ENCODE data around the gene PLCH1.

The PLCH1 gene

DNA sequence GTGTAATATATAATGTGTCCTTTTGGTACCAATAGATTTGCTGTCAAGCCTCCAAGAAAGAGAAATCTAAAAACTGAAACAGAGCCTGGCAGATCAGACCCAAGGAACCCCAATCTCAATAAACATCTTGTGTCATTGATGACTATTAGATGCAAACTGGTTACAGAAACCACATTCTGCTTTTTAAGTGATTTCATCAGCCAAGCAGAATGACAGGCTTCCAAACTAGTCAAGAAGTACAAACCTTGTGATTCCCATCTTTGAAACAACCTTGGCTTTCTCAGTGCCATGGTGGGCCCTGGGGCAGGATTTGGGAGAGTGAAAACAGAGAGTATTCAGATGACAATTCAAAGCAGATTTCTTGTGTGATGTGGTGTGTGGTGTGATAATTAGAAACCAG is 405.8 kb downstream of the PLCH1 start:
- DNase-seq (ENCODE audit: low read depth): no peak
- no peak overlapping the region for H3K4me3 ChIP-seq (ENCODE audit: low read length)
- TF ChIP-seq, protein P1, sequence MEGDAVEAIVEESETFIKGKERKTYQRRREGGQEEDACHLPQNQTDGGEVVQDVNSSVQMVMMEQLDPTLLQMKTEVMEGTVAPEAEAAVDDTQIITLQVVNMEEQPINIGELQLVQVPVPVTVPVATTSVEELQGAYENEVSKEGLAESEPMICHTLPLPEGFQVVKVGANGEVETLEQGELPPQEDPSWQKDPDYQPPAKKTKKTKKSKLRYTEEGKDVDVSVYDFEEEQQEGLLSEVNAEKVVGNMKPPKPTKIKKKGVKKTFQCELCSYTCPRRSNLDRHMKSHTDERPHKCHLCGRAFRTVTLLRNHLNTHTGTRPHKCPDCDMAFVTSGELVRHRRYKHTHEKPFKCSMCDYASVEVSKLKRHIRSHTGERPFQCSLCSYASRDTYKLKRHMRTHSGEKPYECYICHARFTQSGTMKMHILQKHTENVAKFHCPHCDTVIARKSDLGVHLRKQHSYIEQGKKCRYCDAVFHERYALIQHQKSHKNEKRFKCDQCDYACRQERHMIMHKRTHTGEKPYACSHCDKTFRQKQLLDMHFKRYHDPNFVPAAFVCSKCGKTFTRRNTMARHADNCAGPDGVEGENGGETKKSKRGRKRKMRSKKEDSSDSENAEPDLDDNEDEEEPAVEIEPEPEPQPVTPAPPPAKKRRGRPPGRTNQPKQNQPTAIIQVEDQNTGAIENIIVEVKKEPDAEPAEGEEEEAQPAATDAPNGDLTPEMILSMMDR (conservative IDR thresholded peaks at IDR 0.05; ENCODE audit: low read depth, low read length): no peak

DNA sequence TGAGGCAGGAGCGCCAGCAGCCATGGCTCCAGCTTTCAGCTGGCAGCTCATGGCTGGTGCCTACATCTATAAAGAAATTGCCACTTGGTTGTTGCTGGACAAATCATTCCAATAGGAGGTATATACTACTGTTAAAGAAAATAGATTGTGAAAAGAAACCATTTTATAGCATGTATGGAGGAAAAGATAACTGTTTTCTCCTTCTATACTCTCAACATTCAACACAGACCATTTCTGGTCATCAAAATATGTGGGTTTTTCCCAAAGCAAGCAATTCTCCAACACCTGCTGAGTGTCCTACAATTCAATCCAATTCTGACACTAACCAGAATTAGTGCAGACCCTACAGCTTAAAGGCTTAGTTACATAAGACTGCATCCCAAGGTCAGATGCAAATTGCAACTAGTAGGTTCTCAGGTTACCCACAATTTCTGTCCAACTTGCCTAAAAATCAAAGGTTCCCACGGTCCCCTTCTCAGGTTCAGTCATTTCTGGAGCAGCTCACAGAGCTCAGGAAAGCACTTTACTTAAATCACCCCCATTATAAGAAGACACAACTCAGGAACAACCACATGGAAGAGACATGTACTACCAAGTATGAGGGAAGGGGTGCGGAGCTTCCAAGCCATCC is 409.0 kb downstream of the PLCH1 start:
- TF ChIP-seq, protein P1 (conservative IDR thresholded peaks at IDR 0.05; ENCODE audit: low read depth, low read length): no peak
- H3K4me3 ChIP-seq (ENCODE audit: low read length): no peak overlapping the region

DNA sequence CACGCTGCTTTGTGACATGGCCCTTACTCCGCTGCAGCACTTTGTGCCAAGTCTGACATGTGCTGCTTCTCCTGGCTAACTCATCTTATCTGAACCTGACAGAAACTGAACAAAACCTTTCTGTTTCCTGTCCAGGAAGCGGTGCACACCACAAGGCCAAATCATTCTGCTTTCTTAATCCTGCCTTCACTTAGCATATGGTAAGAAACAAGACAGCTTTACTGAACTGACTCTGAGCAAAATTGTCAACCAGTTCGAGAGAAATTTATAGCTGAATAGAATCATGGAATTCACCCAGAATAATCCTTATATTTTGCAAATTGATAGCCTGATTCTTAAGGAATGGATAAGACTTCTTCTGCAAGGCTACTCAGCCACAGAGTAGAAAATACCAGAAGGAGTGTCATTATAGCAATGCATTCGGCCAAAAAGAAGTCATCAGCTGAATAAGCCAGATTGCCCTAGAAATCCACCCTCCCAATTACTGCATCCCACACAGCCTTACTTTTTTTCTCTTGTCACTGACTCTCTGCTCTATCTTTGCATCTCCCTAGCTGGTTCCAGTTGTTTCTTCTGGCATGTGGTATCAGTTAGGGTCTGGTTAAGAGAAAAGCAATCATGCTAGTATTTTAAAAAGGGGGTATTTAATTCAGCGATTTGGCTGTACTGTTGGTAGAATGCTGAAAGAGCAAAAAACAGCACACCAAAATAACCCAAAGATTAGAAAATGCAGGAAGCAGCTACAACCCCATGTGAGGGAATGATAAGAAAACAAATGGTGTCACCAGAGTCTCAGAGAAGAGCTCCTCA is 409.8 kb downstream of the PLCH1 start:
- H3K4me3 ChIP-seq (ENCODE audit: low read length): no peak overlapping the region
- TF ChIP-seq, protein P1 (conservative IDR thresholded peaks at IDR 0.05; ENCODE audit: low read depth, low read length): no peak
- no peak for DNase-seq (ENCODE audit: low read depth)

More for the DNA sequence above, 409.0 kb downstream of the PLCH1 start:
- no peak for DNase-seq (ENCODE audit: low read depth)

DNA sequence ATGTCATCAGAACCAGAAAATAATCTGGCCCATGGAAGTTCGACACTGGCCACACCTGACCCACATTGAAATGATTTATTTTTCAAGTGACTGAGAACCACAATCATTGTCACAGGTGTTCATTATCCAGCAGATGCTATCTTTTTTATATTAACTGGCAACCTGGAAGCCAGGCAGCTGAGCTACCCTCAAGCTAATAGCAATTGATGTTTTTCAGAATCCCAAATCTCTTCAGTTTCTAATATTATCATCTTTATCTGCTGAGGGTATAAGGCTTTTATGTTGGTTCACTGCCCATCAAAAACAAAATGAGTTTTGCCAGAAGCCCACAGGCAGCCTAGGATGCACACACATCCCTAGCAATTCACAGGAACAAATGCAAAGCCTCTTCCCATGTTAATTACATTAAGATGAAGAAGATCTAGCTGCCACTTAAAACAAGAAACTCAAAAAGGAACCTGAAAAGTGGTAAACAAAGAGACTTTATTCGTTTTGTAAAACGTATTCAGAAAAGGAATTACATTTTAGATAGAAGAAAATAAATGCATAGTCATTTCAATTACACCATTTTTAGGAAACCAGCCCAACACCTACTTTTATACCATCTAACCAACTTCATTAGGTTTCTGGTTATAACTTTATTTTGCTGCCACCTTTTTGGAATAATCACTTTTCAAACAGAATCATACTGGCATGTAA is 410.5 kb downstream of the PLCH1 start:
- TF ChIP-seq, protein P1 (conservative IDR thresholded peaks at IDR 0.05; ENCODE audit: low read depth, low read length): no peak
- DNase-seq (ENCODE audit: low read depth): no peak
- no peak overlapping the region for H3K4me3 ChIP-seq (ENCODE audit: low read length)

DNA sequence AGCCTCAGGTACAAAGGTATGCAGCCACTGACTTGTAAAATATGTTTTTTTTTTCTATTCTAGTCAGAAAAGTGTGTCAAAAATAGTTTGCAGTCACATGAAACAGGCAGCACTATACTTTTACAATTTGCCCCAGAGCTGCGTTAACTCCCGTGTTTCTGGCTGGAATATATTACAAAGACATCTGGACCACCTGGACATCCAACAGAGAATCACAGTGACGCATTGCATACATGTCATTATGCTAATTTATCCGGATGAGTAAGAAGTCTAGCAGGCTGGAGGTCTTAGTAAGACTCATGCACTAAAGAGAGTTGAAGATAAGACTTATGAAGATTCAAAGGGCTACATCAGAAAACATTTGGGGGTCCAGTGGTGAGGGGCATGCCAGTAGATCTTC is 412.2 kb downstream of the PLCH1 start:
- TF ChIP-seq, protein P1 (conservative IDR thresholded peaks at IDR 0.05; ENCODE audit: low read depth, low read length): no peak
- DNase-seq (ENCODE audit: low read depth): no peak
- no peak overlapping the region for H3K4me3 ChIP-seq (ENCODE audit: low read length)

DNA sequence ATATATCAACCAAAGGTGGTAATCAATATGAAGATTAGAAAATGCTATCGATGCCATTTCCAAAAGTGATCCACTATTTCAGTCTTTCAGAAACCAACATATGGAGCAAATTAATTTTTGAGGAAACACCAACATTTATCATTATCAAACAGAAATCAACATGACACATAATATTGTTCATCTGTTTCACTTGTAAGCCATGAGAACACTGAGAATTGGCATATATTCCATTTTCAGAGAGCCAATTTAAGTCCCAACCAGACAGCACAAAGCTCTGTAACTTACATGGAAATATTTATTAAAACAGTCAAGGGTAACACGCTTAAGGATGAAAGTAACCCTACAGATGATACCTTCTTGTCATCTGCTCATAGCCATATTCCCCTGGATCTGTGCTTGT is 413.8 kb downstream of the PLCH1 start:
- TF ChIP-seq, protein P1 (conservative IDR thresholded peaks at IDR 0.05; ENCODE audit: low read depth, low read length): no peak
- H3K4me3 ChIP-seq (ENCODE audit: low read length): no peak overlapping the region
- DNase-seq (ENCODE audit: low read depth): no peak
